SK-N-SH (cell line): ENCODE results near the gene SPRED1.

Experiments
- FOXM1 ChIP-seq: IDR thresholded peaks from 2 replicates; pipeline ENCODE4 v1.4.0; 2012; ENCODE audit warnings: low read depth, mild to moderate bottlenecking
- GATA2 ChIP-seq: sonication (generic); formaldehyde crosslinking; IDR thresholded peaks from 2 replicates; pipeline ENCODE4 v1.5.0; 2020; ENCODE audit warnings: mild to moderate bottlenecking, missing genetic modification reagents
- MXI1 ChIP-seq: IDR thresholded peaks from 2 replicates; pipeline ENCODE4 v1.6.1; 2012; ENCODE audit warnings: mild to moderate bottlenecking, low read depth, low read length, improper control_type of control experiment
- POLR2AphosphoS5 ChIP-seq: IDR thresholded peaks from 2 replicates; pipeline ENCODE4 v1.6.1; 2012; ENCODE audit warnings: low read depth, low read length
- TF ChIP-seq, protein P1 (sequence below): IDR thresholded peaks from 2 replicates; pipeline ENCODE4 v1.6.1; 2012; ENCODE audit warnings: mild to moderate bottlenecking, low read depth, low read length, moderate library complexity
- TF ChIP-seq, protein P2 (sequence below): fragments of 200-600 bp; sonication (generic); IDR thresholded peaks from 2 replicates; pipeline ENCODE4 v1.6.1; 2017; ENCODE audit warnings: antibody characterized with exemption, mild to moderate bottlenecking, moderate library complexity

DNA sequence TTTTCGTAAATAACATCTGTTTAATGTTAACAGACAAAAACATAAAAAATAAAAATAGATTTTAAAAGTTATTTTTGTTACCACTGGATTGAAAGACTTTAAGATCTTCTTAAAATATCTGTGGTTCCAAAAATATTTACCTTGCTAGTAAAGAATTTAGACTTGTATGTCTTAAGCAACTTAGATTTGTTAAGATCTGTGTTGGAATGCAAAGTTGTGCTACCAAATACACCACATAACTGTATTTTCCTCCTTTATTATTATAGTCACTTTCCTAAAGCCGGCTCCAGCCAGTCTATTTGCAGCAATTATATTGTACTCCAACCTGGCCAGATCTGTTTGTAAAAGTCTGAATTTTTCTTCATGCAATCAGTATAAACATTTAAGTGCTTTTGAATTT lies 63.7 kb downstream of the SPRED1 start:
- TF ChIP-seq FOXM1 (no peak), POLR2AphosphoS5 (no peak), MXI1 (no peak), GATA2 (CRISPR knock-in tag) (no peak)
- TF ChIP-seq, protein P1, sequence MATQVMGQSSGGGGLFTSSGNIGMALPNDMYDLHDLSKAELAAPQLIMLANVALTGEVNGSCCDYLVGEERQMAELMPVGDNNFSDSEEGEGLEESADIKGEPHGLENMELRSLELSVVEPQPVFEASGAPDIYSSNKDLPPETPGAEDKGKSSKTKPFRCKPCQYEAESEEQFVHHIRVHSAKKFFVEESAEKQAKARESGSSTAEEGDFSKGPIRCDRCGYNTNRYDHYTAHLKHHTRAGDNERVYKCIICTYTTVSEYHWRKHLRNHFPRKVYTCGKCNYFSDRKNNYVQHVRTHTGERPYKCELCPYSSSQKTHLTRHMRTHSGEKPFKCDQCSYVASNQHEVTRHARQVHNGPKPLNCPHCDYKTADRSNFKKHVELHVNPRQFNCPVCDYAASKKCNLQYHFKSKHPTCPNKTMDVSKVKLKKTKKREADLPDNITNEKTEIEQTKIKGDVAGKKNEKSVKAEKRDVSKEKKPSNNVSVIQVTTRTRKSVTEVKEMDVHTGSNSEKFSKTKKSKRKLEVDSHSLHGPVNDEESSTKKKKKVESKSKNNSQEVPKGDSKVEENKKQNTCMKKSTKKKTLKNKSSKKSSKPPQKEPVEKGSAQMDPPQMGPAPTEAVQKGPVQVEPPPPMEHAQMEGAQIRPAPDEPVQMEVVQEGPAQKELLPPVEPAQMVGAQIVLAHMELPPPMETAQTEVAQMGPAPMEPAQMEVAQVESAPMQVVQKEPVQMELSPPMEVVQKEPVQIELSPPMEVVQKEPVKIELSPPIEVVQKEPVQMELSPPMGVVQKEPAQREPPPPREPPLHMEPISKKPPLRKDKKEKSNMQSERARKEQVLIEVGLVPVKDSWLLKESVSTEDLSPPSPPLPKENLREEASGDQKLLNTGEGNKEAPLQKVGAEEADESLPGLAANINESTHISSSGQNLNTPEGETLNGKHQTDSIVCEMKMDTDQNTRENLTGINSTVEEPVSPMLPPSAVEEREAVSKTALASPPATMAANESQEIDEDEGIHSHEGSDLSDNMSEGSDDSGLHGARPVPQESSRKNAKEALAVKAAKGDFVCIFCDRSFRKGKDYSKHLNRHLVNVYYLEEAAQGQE = no peak
- TF ChIP-seq, protein P2, sequence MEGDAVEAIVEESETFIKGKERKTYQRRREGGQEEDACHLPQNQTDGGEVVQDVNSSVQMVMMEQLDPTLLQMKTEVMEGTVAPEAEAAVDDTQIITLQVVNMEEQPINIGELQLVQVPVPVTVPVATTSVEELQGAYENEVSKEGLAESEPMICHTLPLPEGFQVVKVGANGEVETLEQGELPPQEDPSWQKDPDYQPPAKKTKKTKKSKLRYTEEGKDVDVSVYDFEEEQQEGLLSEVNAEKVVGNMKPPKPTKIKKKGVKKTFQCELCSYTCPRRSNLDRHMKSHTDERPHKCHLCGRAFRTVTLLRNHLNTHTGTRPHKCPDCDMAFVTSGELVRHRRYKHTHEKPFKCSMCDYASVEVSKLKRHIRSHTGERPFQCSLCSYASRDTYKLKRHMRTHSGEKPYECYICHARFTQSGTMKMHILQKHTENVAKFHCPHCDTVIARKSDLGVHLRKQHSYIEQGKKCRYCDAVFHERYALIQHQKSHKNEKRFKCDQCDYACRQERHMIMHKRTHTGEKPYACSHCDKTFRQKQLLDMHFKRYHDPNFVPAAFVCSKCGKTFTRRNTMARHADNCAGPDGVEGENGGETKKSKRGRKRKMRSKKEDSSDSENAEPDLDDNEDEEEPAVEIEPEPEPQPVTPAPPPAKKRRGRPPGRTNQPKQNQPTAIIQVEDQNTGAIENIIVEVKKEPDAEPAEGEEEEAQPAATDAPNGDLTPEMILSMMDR = no peak
